22Rv1 (cell line): ENCODE data around the gene SPDL1.

Experiments used
- ZFX ChIP-seq: fragments of 450-650 bp; IDR thresholded peaks from 2 replicates; pipeline ENCODE4 v1.6.1; 2017; ENCODE audit warnings: antibody characterized with exemption, borderline replicate concordance
- TF ChIP-seq, protein P1 (sequence below): fragments of 450-650 bp; IDR thresholded peaks from 2 replicates; pipeline ENCODE4 v1.5.1; 2017; ENCODE audit warnings: mild to moderate bottlenecking

DNA sequence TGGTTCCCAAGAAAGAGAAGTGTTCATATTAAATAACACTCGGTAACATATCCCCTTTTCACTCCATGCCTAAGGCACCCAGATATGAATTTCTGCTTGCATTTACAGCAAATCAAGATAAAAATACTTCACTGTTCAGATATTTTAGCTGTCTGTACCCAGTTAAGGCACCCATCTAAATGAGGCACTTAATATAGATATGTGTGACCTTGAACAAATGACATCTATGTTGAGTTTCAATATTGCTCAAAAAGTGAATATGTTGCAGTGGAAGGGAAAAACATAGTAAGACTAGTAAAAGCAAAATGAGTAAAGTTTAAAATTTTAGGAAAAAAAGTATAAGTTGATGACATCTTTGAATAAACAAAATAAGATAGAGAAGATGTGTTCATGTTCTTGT is 32.4 kb upstream of the SPDL1 start:
- TF ChIP-seq, protein P1, sequence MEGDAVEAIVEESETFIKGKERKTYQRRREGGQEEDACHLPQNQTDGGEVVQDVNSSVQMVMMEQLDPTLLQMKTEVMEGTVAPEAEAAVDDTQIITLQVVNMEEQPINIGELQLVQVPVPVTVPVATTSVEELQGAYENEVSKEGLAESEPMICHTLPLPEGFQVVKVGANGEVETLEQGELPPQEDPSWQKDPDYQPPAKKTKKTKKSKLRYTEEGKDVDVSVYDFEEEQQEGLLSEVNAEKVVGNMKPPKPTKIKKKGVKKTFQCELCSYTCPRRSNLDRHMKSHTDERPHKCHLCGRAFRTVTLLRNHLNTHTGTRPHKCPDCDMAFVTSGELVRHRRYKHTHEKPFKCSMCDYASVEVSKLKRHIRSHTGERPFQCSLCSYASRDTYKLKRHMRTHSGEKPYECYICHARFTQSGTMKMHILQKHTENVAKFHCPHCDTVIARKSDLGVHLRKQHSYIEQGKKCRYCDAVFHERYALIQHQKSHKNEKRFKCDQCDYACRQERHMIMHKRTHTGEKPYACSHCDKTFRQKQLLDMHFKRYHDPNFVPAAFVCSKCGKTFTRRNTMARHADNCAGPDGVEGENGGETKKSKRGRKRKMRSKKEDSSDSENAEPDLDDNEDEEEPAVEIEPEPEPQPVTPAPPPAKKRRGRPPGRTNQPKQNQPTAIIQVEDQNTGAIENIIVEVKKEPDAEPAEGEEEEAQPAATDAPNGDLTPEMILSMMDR = no peak
- TF ChIP-seq ZFX = no peak
